Subcutaneous adipose tissue (tissue), 4 donors: ENCODE data around the gene YOD1. TPM values are rescaled to one million over a fixed set of nuclear protein-coding genes. Genes with fewer than 3 reads are reported as not detected.

Experiments
- total RNA-seq, 4 donors: library from RNA; depleted of rRNA; stranded (reverse); fragments of >200 nt; gene quantifications; one replicate each; pipeline ENCODE4 v1.1.0, GENCODE V29; 2016
- TF ChIP-seq, protein P1 (sequence below): fragments of 450-650 bp; IDR thresholded peaks from one replicate; pipeline ENCODE4 v1.5.1; 2016; ENCODE audit warnings: low read depth, mild to moderate bottlenecking, control low read depth, antibody characterized with exemption, moderate library complexity

Gene YOD1
- total RNA-seq: 10 to 100 TPM in 1 of 4 donors, 1 to 10 TPM in 3; 6.0 to 11.9 (median 6.9) TPM

DNA sequence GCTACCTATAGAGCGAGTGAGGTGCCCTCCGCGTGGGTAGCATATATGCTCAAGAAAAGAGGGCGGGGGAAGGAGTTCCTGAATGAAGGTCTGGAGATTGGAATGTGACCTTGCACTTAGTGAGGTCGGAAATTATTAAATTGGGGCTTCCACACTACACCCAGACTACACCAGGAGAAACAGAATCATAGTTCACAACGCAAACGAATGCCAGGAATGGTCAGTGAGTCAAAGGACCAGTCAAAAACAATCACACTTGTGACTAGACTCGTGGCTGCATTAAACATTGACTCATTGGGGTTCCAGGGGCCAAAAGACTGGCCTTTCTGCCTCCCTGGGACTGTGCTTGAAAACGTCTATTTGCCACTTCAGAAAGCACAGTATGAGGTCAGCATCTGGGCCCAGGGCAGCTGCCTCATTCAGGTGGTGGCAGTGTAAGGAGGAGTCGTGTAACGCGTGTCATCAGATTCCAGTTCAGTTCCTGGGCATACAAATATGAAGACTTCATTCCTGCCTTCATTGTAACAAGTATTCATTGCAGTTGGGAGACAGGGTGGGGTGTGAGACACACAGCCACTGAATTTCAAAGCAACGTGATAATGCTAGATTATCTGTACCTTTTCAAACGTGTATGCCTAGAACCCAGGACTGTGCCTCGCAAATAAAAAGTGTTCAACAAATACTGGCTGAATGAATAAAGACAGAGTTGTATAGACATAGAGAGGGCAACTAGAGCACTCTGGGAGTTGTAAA, at the start of gene YOD1:
Gene YOD1 (minus strand): TSS at position 18 of the 753 bp plus-strand sequence. CDS start 178 bp downstream, outside the sequence.
- TF ChIP-seq, protein P1, sequence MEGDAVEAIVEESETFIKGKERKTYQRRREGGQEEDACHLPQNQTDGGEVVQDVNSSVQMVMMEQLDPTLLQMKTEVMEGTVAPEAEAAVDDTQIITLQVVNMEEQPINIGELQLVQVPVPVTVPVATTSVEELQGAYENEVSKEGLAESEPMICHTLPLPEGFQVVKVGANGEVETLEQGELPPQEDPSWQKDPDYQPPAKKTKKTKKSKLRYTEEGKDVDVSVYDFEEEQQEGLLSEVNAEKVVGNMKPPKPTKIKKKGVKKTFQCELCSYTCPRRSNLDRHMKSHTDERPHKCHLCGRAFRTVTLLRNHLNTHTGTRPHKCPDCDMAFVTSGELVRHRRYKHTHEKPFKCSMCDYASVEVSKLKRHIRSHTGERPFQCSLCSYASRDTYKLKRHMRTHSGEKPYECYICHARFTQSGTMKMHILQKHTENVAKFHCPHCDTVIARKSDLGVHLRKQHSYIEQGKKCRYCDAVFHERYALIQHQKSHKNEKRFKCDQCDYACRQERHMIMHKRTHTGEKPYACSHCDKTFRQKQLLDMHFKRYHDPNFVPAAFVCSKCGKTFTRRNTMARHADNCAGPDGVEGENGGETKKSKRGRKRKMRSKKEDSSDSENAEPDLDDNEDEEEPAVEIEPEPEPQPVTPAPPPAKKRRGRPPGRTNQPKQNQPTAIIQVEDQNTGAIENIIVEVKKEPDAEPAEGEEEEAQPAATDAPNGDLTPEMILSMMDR: no peak

DNA sequence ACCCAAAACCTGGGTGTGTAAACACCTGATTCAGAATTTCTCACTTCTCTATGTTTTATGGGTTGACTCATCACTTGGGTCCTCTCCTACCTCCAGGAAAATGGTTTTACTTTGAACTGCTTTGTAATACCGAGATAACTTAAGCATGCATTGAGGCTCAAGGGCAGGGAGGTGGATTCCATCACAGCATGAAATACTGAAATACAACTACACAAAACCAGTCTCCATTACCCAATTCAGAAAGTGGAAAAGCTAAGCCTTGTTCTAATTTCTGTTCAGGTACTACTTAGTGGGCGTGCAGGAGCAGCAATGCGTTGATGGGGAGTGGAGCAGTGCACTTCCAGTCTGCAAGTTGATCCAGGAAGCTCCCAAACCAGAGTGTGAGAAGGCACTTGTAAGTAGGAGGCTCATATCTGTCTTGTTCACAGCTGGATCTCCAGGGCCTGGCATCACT, 46.9 kb upstream of the YOD1 start:
- TF ChIP-seq, protein P1: no peak

DNA sequence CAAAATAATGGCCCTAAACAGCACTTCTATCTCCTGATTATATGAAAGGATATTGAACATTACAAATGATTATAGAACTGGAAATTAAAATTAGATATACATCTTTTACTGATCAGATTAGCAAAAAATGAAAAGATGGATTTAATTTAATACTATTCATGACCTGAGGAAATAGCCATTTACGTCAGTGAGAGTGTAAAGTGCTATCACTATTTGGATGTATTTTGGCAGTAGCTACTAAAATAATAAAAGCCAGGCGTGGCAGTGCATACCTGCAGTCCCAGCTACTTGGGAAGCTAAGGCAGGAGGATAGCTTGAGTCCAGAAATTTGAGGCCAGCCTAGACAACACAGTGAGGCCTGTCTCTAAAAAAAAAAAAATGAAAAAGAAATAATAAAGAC, 42.9 kb upstream of the YOD1 start:
- TF ChIP-seq, protein P1: no peak

DNA sequence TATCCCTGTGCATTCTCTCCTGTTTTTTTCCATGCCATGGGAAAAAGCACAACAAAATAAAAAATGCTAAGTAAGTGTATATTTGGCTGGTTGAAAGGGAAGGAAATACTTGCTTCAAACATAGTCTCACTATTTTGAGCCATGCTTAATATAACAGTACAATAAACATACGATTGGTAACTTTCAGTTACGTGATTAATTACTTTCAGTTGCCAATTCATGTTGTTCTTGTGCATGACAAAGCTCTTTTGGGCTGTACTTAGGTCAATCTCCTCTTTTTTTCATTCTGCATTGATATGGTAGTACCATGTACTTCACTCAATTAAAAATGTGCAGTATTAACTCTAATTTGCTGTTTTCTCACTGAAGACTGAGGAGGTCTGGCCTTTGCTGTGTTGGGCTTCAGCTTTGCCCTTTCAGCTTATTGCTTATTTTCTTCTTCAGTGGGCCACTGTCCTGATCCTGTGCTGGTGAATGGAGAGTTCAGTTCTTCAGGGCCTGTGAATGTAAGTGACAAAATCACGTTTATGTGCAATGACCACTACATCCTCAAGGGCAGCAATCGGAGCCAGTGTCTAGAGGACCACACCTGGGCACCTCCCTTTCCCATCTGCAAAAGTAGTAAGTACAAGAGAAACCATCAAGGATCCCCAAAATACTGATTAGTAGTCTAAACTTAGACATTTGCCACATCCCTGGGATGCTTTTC, 40.3 kb upstream of the YOD1 start:
- TF ChIP-seq, protein P1: no peak

DNA sequence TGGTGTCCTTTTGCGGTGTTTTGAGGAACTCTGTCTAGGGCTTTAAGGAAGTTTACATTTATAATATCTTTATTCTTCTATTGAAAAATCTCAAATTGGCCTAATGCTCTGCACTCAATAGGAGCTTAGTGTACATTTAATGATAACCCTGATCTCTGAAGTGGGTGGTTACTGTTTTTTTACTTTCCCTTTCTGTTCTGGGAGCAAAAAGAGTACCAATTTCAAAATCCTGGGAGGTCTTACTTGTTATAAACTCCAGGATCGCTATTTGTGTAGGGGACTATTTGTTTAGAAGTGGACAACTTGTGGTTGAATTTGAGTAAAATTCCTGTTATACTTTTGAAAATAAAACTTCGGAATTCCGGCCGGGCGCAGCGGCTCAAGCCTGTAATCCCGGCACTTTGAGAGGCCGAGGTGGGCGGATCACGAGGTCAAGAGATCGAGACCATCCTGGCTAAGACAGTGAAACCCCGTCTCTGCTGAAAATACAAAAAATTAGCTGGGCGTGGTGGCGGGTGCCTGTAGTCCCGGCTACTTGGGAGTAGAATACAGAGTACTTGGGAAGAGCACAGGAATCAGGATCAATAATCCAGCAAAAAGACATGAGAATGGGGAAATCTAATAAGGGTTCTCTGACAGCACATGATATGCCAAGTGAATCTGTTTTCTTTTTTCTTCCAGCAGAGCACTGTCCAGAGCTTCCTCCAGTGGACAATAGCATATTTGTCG, 38.8 kb upstream of the YOD1 start:
- TF ChIP-seq, protein P1: no peak

DNA sequence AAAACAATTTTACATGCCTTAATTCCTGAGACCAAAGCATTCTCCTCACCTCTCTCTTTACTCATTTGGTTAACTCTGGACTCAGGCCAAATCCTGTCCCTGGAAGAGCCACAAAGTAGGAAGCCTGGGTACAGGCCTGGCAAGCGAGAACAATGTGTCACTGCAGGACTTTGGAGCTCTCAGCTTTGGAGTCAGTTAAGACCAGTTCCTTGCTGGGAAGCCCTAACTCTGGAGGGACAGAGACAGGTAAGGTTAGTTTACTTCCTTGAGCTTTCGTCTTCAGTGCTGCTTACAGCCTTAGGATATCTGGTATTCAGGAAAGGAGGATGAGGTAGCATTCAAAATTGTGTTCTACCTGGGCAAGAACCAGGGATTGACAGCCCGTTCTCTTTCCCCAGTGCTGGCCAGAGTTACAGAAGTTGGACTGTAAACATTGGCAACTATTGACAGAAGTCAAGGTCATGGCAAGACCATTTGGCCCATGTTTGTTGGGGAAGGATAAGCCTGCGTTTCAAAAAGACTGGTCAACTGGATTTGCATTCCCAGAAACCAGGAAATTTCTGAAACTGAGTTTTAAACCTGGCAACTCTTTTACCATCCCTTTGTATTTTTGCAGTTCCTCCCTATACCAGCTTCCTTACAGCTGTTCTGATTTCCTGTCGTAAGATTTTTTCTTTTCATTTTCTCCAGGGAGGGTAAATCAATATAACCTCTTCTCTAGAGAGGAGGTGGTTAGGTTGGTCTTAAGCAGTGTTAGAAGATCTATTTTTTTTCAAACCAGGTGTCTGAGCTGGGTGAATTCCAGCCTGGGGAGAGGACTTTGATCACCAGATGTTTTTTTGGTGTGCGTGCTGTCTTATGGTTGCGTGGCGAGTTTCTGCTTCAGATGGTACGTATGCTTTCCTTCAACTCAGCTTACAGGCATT, 38.0 kb upstream of the YOD1 start, which contains the start of gene C4BPB:
Gene C4BPB (plus strand): TSS at position 160 of the 926 bp plus-strand sequence. CDS start 672 bp downstream, at position 832.
- TF ChIP-seq, protein P1: no peak
